GM18861 (cell line): Measurements from ENCODE around the gene ZSCAN21.

Experiments
- ATAC-seq: cut with Tn5 transposase; IDR thresholded peaks from one replicate; pipeline ENCODE4 v1.9.1; 2021; ENCODE audit not compliant: unreplicated experiment

The ZSCAN21 gene

GRCh38 chr7:100098913-100099312 is 49.3 kb downstream of the ZSCAN21 start:
- no peak for ATAC-seq

- no peak for ATAC-seq
Measured at GRCh38 chr7:100099452-100099851, 49.9 kb downstream of the ZSCAN21 start.

GRCh38 chr7:100100420-100101015 is 50.9 kb downstream of the ZSCAN21 start:
- ATAC-seq: peak; percentile 54

- peak; percentile 71 for ATAC-seq
Measured at GRCh38 chr7:100101016-100101862, 51.7 kb downstream of the ZSCAN21 start, which contains the start of the genes AP4M1 and MCM7. TSS of gene AP4M1 (plus strand) at chr7:100101643. CDS start at chr7:100101715, 72 bp downstream. TSS of gene MCM7 (minus strand) at chr7:100101397. CDS start at chr7:100101294, 103 bp downstream.

- no peak for ATAC-seq
Measured at GRCh38 chr7:100102950-100103840, 53.6 kb downstream of the ZSCAN21 start.

- ATAC-seq: no peak
Measured at GRCh38 chr7:100105534-100105933, 56.0 kb downstream of the ZSCAN21 start.

- ATAC-seq: no peak
Measured at GRCh38 chr7:100106633-100107032, 57.1 kb downstream of the ZSCAN21 start.

- no peak for ATAC-seq
Measured at GRCh38 chr7:100107125-100107737, 57.7 kb downstream of the ZSCAN21 start.

- no peak for ATAC-seq
Measured at GRCh38 chr7:100107890-100108289, 58.3 kb downstream of the ZSCAN21 start.

GRCh38 chr7:100109521-100110163 is 60.1 kb downstream of the ZSCAN21 start:
- ATAC-seq: no peak

- ATAC-seq: no peak
Measured at GRCh38 chr7:100111156-100111555, 61.6 kb downstream of the ZSCAN21 start.

GRCh38 chr7:100111914-100112313 is 62.3 kb downstream of the ZSCAN21 start:
- no peak for ATAC-seq
